ENCODE results near the gene DYSF. TPM values are rescaled to one million over a fixed set of nuclear protein-coding genes. Genes with fewer than 3 reads are reported as not detected.

DYSF gene
- polyA plus RNA-seq, 1 donor (not counting 4 experiments of a cell fraction or from before 2014, with no cell fraction given) = 8.2 TPM

GRCh38 chr2:71719520-71720282 is 266.3 kb downstream of the DYSF start:
- Histone ChIP-seq H3K9me3 (ENCODE audit: control insufficient read depth, low read depth, low read length) (no peaks in the 10 kb centered on the region), H3K27ac (ENCODE audit: control insufficient read depth, insufficient read depth, low read length) (no peak overlapping the region), H3K9ac (ENCODE audit: control insufficient read depth, extremely low read depth, insufficient read depth, low read length) (no peak overlapping the region), H3K9me1 (ENCODE audit: control insufficient read depth, extremely low read depth, insufficient read depth, low read length) (no peaks in the 10 kb centered on the region), H3K4me3 (ENCODE audit: control insufficient read depth in 2 of 3, extremely low read depth in 1 of 3, insufficient read depth in 2 of 3, low read depth in 1 of 3, low read length in 3 of 3) (no peak overlapping the region), H3K4me1 (ENCODE audit: control insufficient read depth, extremely low read depth, insufficient read depth, low read length) (no peaks in the 10 kb centered on the region), H4K20me1 (ENCODE audit: control insufficient read depth, extremely low read depth, insufficient read depth, low read length) (no peaks in the 10 kb centered on the region), H2AFZ (ENCODE audit: control insufficient read depth, low read length) (no peak overlapping the region), H3K79me2 (ENCODE audit: control insufficient read depth, insufficient read depth, low read length) (no peaks in the 10 kb centered on the region), H3K4me2 (ENCODE audit: control insufficient read depth, extremely low read depth, insufficient read depth, low read depth, low read length) (no peak overlapping the region), H3K27me3 (ENCODE audit: control insufficient read depth, extremely low read depth, insufficient read depth, low read length) (peaks cover 11% of the 10 kb centered on the region), H3K36me3 (ENCODE audit: control insufficient read depth in 2 of 2, extremely low read depth in 1 of 2, insufficient read depth in 2 of 2, low read length in 2 of 2) (no peaks in the 10 kb centered on the region)
- TF ChIP-seq CTCF (optimal IDR thresholded peaks at IDR 0.05 in 1 of 3, IDR thresholded peaks at IDR 0.05 in 1 of 3, conservative IDR thresholded peaks at IDR 0.05 in 1 of 3; ENCODE audit: extremely low read depth in 1 of 3, insufficient read depth in 2 of 3, low read length in 3 of 3) (no peak), EZH2 (IDR thresholded peaks at IDR 0.05; ENCODE audit: low read length) (no peak)
- DNase-seq (ENCODE audit: low read depth, low spot score) (no peak), FAIRE-seq (no peak)
- dilution Hi-C loops (cut with MboI; ENCODE audit: extremely low pct_ligation_motif_present, low sequenced_read_pairs) = no loop called here

- Histone ChIP-seq H3K4me2 (ENCODE audit: control insufficient read depth, extremely low read depth, insufficient read depth, low read depth, low read length) (no peak overlapping the region), H2AFZ (ENCODE audit: control insufficient read depth, low read length) (no peak overlapping the region), H3K9me3 (ENCODE audit: control insufficient read depth, low read depth, low read length) (peaks cover 3% of the 10 kb centered on the region), H3K27me3 (ENCODE audit: control insufficient read depth, extremely low read depth, insufficient read depth, low read length) (peaks cover 11% of the 10 kb centered on the region), H3K9ac (ENCODE audit: control insufficient read depth, extremely low read depth, insufficient read depth, low read length) (no peak overlapping the region), H3K9me1 (ENCODE audit: control insufficient read depth, extremely low read depth, insufficient read depth, low read length) (no peaks in the 10 kb centered on the region), H4K20me1 (ENCODE audit: control insufficient read depth, extremely low read depth, insufficient read depth, low read length) (no peaks in the 10 kb centered on the region), H3K4me3 (ENCODE audit: control insufficient read depth in 2 of 3, extremely low read depth in 1 of 3, insufficient read depth in 2 of 3, low read depth in 1 of 3, low read length in 3 of 3) (no peak overlapping the region), H3K79me2 (ENCODE audit: control insufficient read depth, insufficient read depth, low read length) (no peaks in the 10 kb centered on the region), H3K27ac (ENCODE audit: control insufficient read depth, insufficient read depth, low read length) (no peak overlapping the region), H3K36me3 (ENCODE audit: control insufficient read depth in 2 of 2, extremely low read depth in 1 of 2, insufficient read depth in 2 of 2, low read length in 2 of 2) (no peaks in the 10 kb centered on the region), H3K4me1 (ENCODE audit: control insufficient read depth, extremely low read depth, insufficient read depth, low read length) (no peaks in the 10 kb centered on the region)
- no peak for TF ChIP-seq EZH2 (IDR thresholded peaks at IDR 0.05; ENCODE audit: low read length)
- dilution Hi-C loops (cut with MboI; ENCODE audit: extremely low pct_ligation_motif_present, low sequenced_read_pairs) = no loop called here
- DNase-seq (ENCODE audit: low read depth, low spot score) (no peak), FAIRE-seq (no peak)
These were observed 266.9 kb downstream of the DYSF start for GRCh38 chr2:71720283-71720560.

Data from keratinocyte (primary cell).